ENCODE data around the gene ITGA11. TPM values are rescaled to one million over a fixed set of nuclear protein-coding genes. Genes with fewer than 3 reads are reported as not detected.

ITGA11 gene
- total and polyA plus RNA-seq, 2 of the 4 experiments (the other 2 are of a cell fraction): 4.1 to 6.6 TPM

DNA sequence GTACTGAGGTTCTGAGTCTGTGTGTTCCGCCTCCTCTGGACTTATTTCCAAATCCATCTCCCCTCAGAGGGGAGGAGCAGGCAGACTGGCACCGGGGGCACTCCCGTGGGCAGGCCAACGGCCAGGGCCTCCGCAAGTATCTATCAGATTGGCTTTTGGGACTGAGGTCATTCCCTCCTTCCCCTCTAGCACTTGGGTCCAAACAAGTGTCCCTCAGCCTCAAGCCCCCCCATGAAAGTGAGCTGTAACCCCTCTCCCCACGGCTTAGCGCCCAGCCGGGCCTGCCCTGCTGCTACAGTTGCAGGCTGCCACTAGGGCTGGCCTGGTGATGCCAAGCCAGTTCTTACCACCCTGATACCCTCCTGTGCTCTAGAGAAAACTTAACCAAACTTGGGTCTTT is 17.4 kb downstream of the ITGA11 start:
- TF ChIP-seq CHD1 (IDR thresholded peaks at IDR 0.05; ENCODE audit: low read depth, low read length) (no peak), CEBPB (IDR thresholded peaks at IDR 0.05; ENCODE audit: low read depth, low read length) (no peak), MAZ (IDR thresholded peaks at IDR 0.05; ENCODE audit: borderline replicate concordance, low read depth, low read length) (no peak), RAD21 (IDR thresholded peaks at IDR 0.05; ENCODE audit: low read length) (no peak), RFX5 (IDR thresholded peaks at IDR 0.05; ENCODE audit: low read depth, low read length) (no peak), POLR2A (IDR thresholded peaks at IDR 0.05; ENCODE audit: low read depth, low read length) (no peak), SMC3 (IDR thresholded peaks at IDR 0.05; ENCODE audit: low read depth, low read length) (no peak), ELK1 (IDR thresholded peaks at IDR 0.05; ENCODE audit: borderline replicate concordance, low read depth, low read length) (no peak), NFE2L2 (IDR thresholded peaks at IDR 0.05; ENCODE audit: low read depth, low read length) (no peak), BHLHE40 (IDR thresholded peaks at IDR 0.05; ENCODE audit: low read depth, low read length) (no peak), CTCF (conservative IDR thresholded peaks at IDR 0.05; ENCODE audit: low read depth, low read length) (no peak), RCOR1 (IDR thresholded peaks at IDR 0.05; ENCODE audit: insufficient replicate concordance, low read length) (no peak), FOS (IDR thresholded peaks at IDR 0.05; ENCODE audit: low read depth, low read length) (no peak), MAFK (IDR thresholded peaks at IDR 0.05; ENCODE audit: low read depth, low read length) (no peak), USF2 (IDR thresholded peaks at IDR 0.05; ENCODE audit: low read depth, low read length) (no peak)
- WGBS, 2 experiments (ENCODE audit: extremely low coverage in 2 of 2, insufficient read length in 1 of 2): 94% methylated on average over 3 of the region's 8 CpGs; no CpG with 5 or more reads in 1 of the 2 experiments
- no peak for ATAC-seq (ENCODE audit: low read depth)

More for the DNA sequence above, 17.4 kb downstream of the ITGA11 start:
- CTCF ChIA-PET: no interaction called here
- Histone ChIP-seq H3K18ac (ENCODE audit: low read depth, low read length) (no peak overlapping the region), H2BK20ac (ENCODE audit: low read depth, low read length) (no peak overlapping the region), H4K91ac (ENCODE audit: insufficient read depth, low read depth, low read length) (no peak overlapping the region), H2AK5ac (ENCODE audit: low read depth, low read length) (no peak overlapping the region), H4K8ac (ENCODE audit: low read depth in 2 of 2, low read length in 2 of 2) (no peak overlapping the region), H4K20me1 (ENCODE audit: insufficient read depth, low read length) (peaks cover 15% of the 10 kb centered on the region; the same call in 1 of the 2 replicates), H2BK5ac (ENCODE audit: low read depth, low read length, poor library complexity, severe bottlenecking) (no peak overlapping the region), H3K23ac (ENCODE audit: low read depth, low read length) (no peak overlapping the region), H3K4me2 (ENCODE audit: low read depth, low read length) (no peak overlapping the region), H3K4me3 (ENCODE audit: insufficient read depth, low read depth, low read length) (no peak overlapping the region), H3K9me1 (ENCODE audit: insufficient read depth, low read length) (peaks cover 21% of the 10 kb centered on the region), H3K36me3 (ENCODE audit: control insufficient read depth, insufficient read depth, low read length) (peaks cover 2% of the 10 kb centered on the region; the same call in 1 of the 2 replicates), H3K27me3 (ENCODE audit: control insufficient read depth, insufficient read depth, low read length) (peaks cover 3% of the 10 kb centered on the region; the same call in 1 of the 2 replicates), H3K9me3 (ENCODE audit: control insufficient read depth, insufficient read depth, low read length) (no peaks in the 10 kb centered on the region), H3K56ac (ENCODE audit: extremely low read depth, insufficient read depth, low read length) (no peak overlapping the region), H2AK9ac (replicated peaks; ENCODE audit: low read depth, low read length, poor library complexity) (no peak overlapping the region), H4K5ac (ENCODE audit: low read depth, low read length) (no peak overlapping the region), H3K79me1 (ENCODE audit: low read depth in 1 of 2, low read length in 2 of 2) (peaks cover 0 to 40% of the 10 kb centered on the region in 2 experiments; a peak in 2 of 4 replicates), H2AFZ (replicated peaks; ENCODE audit: low read length, poor library complexity) (no peak overlapping the region), H2BK15ac (ENCODE audit: low read depth, low read length) (no peak overlapping the region), H2BK120ac (ENCODE audit: low read depth, low read length) (no peak overlapping the region), H3K4me1 (ENCODE audit: control insufficient read depth, insufficient read depth, low read length) (peaks cover 10% of the 10 kb centered on the region), H3K14ac (replicated peaks; ENCODE audit: low read depth, low read length) (no peak overlapping the region), H3K9ac (ENCODE audit: low read depth, low read length) (no peak overlapping the region), H3K27ac (ENCODE audit: insufficient read depth, low read length) (no peak overlapping the region), H3K4ac (ENCODE audit: low read depth, low read length) (no peak overlapping the region)
- dilution Hi-C loops (cut with HindIII; ENCODE audit: low sequenced_read_pairs, unreplicated experiment) (no loop called here), in situ Hi-C loops (cut with MboI; ENCODE audit: low sequenced_read_pairs) (no loop called here), intact Hi-C loops (cut with micrococcal nuclease) (no loop called here)
- no TSS peak for BruUV-seq (replicated peaks)
- DNase-seq: no peak
- POLR2A ChIA-PET (ENCODE audit: unreplicated experiment): no interaction called here

Data from IMR-90 (cell line).